Measurements from ENCODE around the gene RFC4. TPM values are rescaled to one million over a fixed set of nuclear protein-coding genes. Genes with fewer than 3 reads are reported as not detected.

RFC4 gene
- total and polyA plus RNA-seq, 2 of the 8 experiments (the other 6 are each of a cell fraction or from before 2014, with no cell fraction given): 21.8 to 86.9 TPM

- TF ChIP-seq BRCA1 (IDR thresholded peaks at IDR 0.05; ENCODE audit: low read depth, low read length): no peak
- no peak for TF ChIP-seq CREB1 (IDR thresholded peaks at IDR 0.05)
- no peak for TF ChIP-seq TAF1 (IDR thresholded peaks at IDR 0.05; ENCODE audit: low read depth, low read length)
These were observed 41.2 kb upstream of the RFC4 start (continued) for GRCh38 chr3:186847437-186847836.

All from H1 (cell line).